PC-9 (cell line): Measurements from ENCODE around the gene CNGA2. TPM values are rescaled to one million over a fixed set of nuclear protein-coding genes. Genes with fewer than 3 reads are reported as not detected.

Source experiments
- BruUV-seq: library from RNA; stranded (reverse); fragments of 400-500 nt; replicated peaks from 2 replicates; lab custom pipeline; 2021; lab: Mats Ljungman, UMichigan
- CTCF ChIA-PET: fragments of 300-600 bp; sonication (Branson Sonifier 250); formaldehyde crosslinking; loops from one replicate; lab custom pipeline; 2022; ENCODE audit warnings: antibody characterized with exemption; lab: Charles Lee
- POLR2A ChIA-PET: fragments of 300-600 bp; sonication (Branson Sonifier 250); formaldehyde crosslinking; loops from one replicate; lab custom pipeline; 2022; ENCODE audit warnings: antibody characterized with exemption; ENCODE audit not compliant: unreplicated experiment; lab: Charles Lee
- DNase-seq, 2 experiments: peaks; one replicate each; pipeline versions ENCODE4 v3.0.0 to v3.0.0-alpha.2; 2015 to 2022; ENCODE audit warnings: mixed read lengths in 1 of 2
- H2AFZ ChIP-seq: fragments of 200-600 bp; sonication (generic); 2 replicates; pipeline ENCODE4 v1.8.1; 2017; ENCODE audit warnings: antibody characterized with exemption
- H3F3A ChIP-seq: fragments of 200-600 bp; sonication (generic); 2 replicates; pipeline ENCODE4 v1.8.1; 2017; ENCODE audit warnings: antibody characterized with exemption, mild to moderate bottlenecking, low read depth; ENCODE audit not compliant: insufficient read depth
- H3K27ac ChIP-seq: fragments of 200-600 bp; sonication (generic); 2 replicates; pipeline ENCODE4 v1.6.1; 2016; ENCODE audit warnings: mixed run types
- H3K27me3 ChIP-seq: fragments of 200-600 bp; sonication (generic); 2 replicates; pipeline ENCODE4 v1.6.1; 2016; ENCODE audit warnings: low read depth, mixed run types; ENCODE audit not compliant: insufficient read depth
- H3K36me3 ChIP-seq: fragments of 200-600 bp; sonication (generic); 2 replicates; pipeline ENCODE4 v1.6.1; 2016; ENCODE audit warnings: low read depth, mixed run types
- H3K4me1 ChIP-seq: fragments of 200-600 bp; sonication (generic); replicated peaks from 2 replicates; pipeline ENCODE4 v1.6.1; 2016; ENCODE audit warnings: mixed run types; ENCODE audit not compliant: insufficient read depth
- H3K4me2 ChIP-seq: fragments of 200-600 bp; sonication (generic); 2 replicates; pipeline ENCODE4 v1.6.1; 2017; ENCODE audit warnings: mixed run types
- H3K4me3 ChIP-seq: fragments of 200-600 bp; sonication (generic); 2 replicates; pipeline ENCODE4 v1.6.1; 2016; ENCODE audit warnings: mixed run types
- H3K79me2 ChIP-seq: fragments of 200-600 bp; sonication (generic); 2 replicates; pipeline ENCODE4 v1.6.1; 2017; ENCODE audit warnings: low read depth, mixed run types
- H3K9me2 ChIP-seq: fragments of 200-600 bp; sonication (generic); 2 replicates; pipeline ENCODE4 v1.8.1; 2017; ENCODE audit warnings: mild to moderate bottlenecking; ENCODE audit not compliant: insufficient read depth
- H3K9me3 ChIP-seq: fragments of 200-600 bp; sonication (generic); 2 replicates; pipeline ENCODE4 v1.8.1; 2016; ENCODE audit warnings: low read depth; ENCODE audit not compliant: insufficient read depth
- H4K20me1 ChIP-seq: fragments of 200-600 bp; sonication (generic); 2 replicates; pipeline ENCODE4 v1.8.1; 2017; ENCODE audit not compliant: insufficient read depth
- EZH2 ChIP-seq: fragments of 200-600 bp; sonication (generic); IDR thresholded peaks from 2 replicates; pipeline ENCODE4 v1.8.0; 2017; ENCODE audit warnings: antibody characterized with exemption, low read depth
- intact Hi-C: fragments of 100-400 bp; cut with micrococcal nuclease; formaldehyde crosslinking; loops from one replicate; pipeline ENCODE4 v1.10.0; 2022; ENCODE audit not compliant: unreplicated experiment
- total RNA-seq: library from RNA; stranded (reverse); gene quantifications from 2 replicates; pipeline ENCODE4 v1.2.3, GENCODE V29; 2021
- TF ChIP-seq, protein P1 (sequence below): fragments of 200-600 bp; sonication (generic); conservative IDR thresholded peaks from 2 replicates; pipeline ENCODE4 v1.6.1; 2017; ENCODE audit warnings: mixed run types, antibody characterized with exemption, mild to moderate bottlenecking, moderate library complexity

CNGA2 gene
- total RNA-seq, 1 experiment from 2014 or later, result not detected

DNA sequence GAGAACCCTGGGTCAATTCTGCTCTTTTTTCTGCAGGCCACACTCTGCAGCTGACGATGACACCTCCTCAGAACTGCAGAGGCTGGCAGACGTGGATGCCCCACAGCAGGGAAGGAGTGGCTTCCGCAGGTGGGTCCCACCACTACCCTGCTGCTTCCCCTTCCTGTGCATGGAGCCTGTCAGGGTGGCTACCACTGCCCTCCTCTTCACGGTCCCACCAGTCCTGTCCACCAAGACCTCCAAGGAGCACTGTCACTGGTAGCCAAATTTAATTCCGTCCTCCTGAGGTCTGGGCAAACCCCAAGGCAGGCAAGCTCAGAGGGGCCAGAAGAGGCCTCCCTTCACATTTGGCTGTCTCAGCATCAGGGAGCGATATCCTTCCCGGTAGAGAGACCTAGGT is 4.2 kb downstream of the CNGA2 start:
- BruUV-seq, result no TSS peak
- TF ChIP-seq EZH2, result no peak
- TF ChIP-seq, protein P1, sequence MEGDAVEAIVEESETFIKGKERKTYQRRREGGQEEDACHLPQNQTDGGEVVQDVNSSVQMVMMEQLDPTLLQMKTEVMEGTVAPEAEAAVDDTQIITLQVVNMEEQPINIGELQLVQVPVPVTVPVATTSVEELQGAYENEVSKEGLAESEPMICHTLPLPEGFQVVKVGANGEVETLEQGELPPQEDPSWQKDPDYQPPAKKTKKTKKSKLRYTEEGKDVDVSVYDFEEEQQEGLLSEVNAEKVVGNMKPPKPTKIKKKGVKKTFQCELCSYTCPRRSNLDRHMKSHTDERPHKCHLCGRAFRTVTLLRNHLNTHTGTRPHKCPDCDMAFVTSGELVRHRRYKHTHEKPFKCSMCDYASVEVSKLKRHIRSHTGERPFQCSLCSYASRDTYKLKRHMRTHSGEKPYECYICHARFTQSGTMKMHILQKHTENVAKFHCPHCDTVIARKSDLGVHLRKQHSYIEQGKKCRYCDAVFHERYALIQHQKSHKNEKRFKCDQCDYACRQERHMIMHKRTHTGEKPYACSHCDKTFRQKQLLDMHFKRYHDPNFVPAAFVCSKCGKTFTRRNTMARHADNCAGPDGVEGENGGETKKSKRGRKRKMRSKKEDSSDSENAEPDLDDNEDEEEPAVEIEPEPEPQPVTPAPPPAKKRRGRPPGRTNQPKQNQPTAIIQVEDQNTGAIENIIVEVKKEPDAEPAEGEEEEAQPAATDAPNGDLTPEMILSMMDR, result no peak
- DNase-seq, result no peak
- no peaks in the 10 kb centered on the region for H4K20me1 ChIP-seq
- ChIA-PET CTCF (no interaction called here), POLR2A (no interaction called here)
- H3K27ac ChIP-seq, result no peak overlapping the region
- H3K9me3 ChIP-seq, result no peaks in the 10 kb centered on the region
- no peaks in the 10 kb centered on the region for H3K79me2 ChIP-seq
- H3K4me2 ChIP-seq, result no peak overlapping the region
- H3K4me3 ChIP-seq, result no peak overlapping the region
- H2AFZ ChIP-seq, result no peak overlapping the region
- no peaks in the 10 kb centered on the region for H3K9me2 ChIP-seq
- intact Hi-C loops, result no loop called here
- peaks cover 74% of the 10 kb centered on the region for H3K27me3 ChIP-seq
- H3K36me3 ChIP-seq, result no peaks in the 10 kb centered on the region
- no peaks in the 10 kb centered on the region for H3F3A ChIP-seq
- no peaks in the 10 kb centered on the region for H3K4me1 ChIP-seq

DNA sequence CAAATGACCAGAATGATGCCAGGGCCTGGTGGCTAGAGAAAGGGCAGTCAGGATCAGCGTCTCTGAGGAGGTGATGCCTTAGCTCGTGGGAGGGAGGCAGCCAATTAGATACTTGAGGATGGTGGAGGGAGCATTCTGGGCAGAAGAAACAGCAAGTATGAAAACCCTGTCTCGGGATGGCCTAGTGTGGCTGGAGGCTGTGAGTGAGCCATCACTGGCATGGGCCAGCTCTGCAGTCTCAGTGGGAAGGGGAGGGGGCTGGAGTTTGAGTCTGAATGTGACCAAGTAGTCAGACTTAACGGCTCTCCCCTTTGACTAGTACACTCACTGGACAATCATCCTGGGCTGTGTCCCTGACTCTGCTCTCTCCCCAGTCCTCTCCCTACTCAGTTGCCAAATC is 7.1 kb downstream of the CNGA2 start:
- ChIA-PET POLR2A (no interaction called here), CTCF (no interaction called here)
- no peaks in the 10 kb centered on the region for H3K9me2 ChIP-seq
- no peaks in the 10 kb centered on the region for H3K79me2 ChIP-seq
- peaks cover 47% of the 10 kb centered on the region for H3K27me3 ChIP-seq
- DNase-seq, result no peak
- H3K36me3 ChIP-seq, result no peaks in the 10 kb centered on the region
- intact Hi-C loops, result no loop called here
- TF ChIP-seq, protein P1, result no peak
- TF ChIP-seq EZH2, result no peak
- H4K20me1 ChIP-seq, result no peaks in the 10 kb centered on the region
- H2AFZ ChIP-seq, result no peak overlapping the region
- H3K9me3 ChIP-seq, result no peaks in the 10 kb centered on the region
- no TSS peak for BruUV-seq
- no peaks in the 10 kb centered on the region for H3K4me1 ChIP-seq
- no peak overlapping the region for H3K27ac ChIP-seq
- H3K4me3 ChIP-seq, result no peak overlapping the region
- H3K4me2 ChIP-seq, result no peak overlapping the region
- H3F3A ChIP-seq, result no peaks in the 10 kb centered on the region

DNA sequence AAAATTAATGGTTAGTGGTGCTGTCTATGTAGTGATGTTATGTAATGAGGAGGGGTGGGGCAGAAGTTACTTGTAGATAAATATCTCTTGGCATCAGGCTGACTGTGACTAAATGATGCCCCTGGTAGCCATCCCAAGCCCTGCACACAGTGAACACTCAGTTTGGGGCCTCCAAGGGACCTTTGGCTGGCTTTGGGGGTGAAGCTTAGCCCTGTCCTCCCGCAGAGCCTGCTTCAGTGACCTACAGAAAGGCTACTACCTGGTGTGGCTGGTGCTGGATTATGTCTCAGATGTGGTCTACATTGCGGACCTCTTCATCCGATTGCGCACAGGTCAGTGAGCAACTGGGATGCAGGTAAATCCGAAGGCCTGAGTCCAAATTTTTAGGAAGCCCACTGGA is 7.8 kb downstream of the CNGA2 start:
- no peaks in the 10 kb centered on the region for H3K79me2 ChIP-seq
- no peak overlapping the region for H2AFZ ChIP-seq
- no peaks in the 10 kb centered on the region for H3K4me1 ChIP-seq
- ChIA-PET CTCF (no interaction called here), POLR2A (no interaction called here)
- peaks cover 40% of the 10 kb centered on the region for H3K27me3 ChIP-seq
- BruUV-seq, result no TSS peak
- H3K4me2 ChIP-seq, result no peak overlapping the region
- intact Hi-C loops, result no loop called here
- DNase-seq, result no peak
- no peaks in the 10 kb centered on the region for H3K36me3 ChIP-seq
- no peaks in the 10 kb centered on the region for H4K20me1 ChIP-seq
- H3K9me3 ChIP-seq, result no peaks in the 10 kb centered on the region
- no peaks in the 10 kb centered on the region for H3K9me2 ChIP-seq
- no peaks in the 10 kb centered on the region for H3F3A ChIP-seq
- no peak for TF ChIP-seq EZH2
- TF ChIP-seq, protein P1, result no peak
- H3K4me3 ChIP-seq, result no peak overlapping the region
- no peak overlapping the region for H3K27ac ChIP-seq
